CD8-positive, alpha-beta memory T cell (primary cell): ENCODE results near the gene COPS7A. TPM values are rescaled to one million over a fixed set of nuclear protein-coding genes. Genes with fewer than 3 reads are reported as not detected.
A peak's percentile ranks its signal among the peaks of the same experiment; 100 is the strongest.

ENCODE experiments used
- CTCF ChIA-PET: fragments of 350-600 bp; sonication (Branson Sonifier 250); formaldehyde crosslinking; loops from one replicate; lab custom pipeline; 2021; ENCODE audit warnings: antibody characterized with exemption; lab: Charles Lee
- POLR2A ChIA-PET: fragments of 350-600 bp; sonication (Branson Sonifier 250); formaldehyde crosslinking; loops from one replicate; lab custom pipeline; 2021; ENCODE audit warnings: antibody characterized with exemption; lab: Charles Lee
- DNase-seq, 5 donors: peaks; one replicate each; pipeline versions ENCODE4 v3.0.0 to v3.0.0-alpha.2; 2020 to 2022; ENCODE audit warnings: mixed read lengths in 1 of 5
- H3K27ac ChIP-seq: one replicate; pipeline ENCODE4 v1.7.0; 2013; ENCODE audit warnings: low read depth, mild to moderate bottlenecking, low read length, moderate library complexity
- H3K27me3 ChIP-seq: 2 replicates; pipeline ENCODE4 v1.7.0; 2013; ENCODE audit warnings: low read length, mild to moderate bottlenecking; ENCODE audit not compliant: insufficient read depth, poor library complexity, severe bottlenecking
- H3K36me3 ChIP-seq: 2 replicates; pipeline ENCODE4 v1.7.0; 2013; ENCODE audit warnings: mild to moderate bottlenecking, low read length, moderate library complexity; ENCODE audit not compliant: insufficient read depth
- H3K4me1 ChIP-seq: 2 replicates; pipeline ENCODE4 v1.7.0; 2013; ENCODE audit warnings: mild to moderate bottlenecking, low read length, moderate library complexity; ENCODE audit not compliant: insufficient read depth
- H3K4me3 ChIP-seq: 2 replicates; pipeline ENCODE4 v1.7.0; 2013; ENCODE audit warnings: mild to moderate bottlenecking, low read length
- H3K9me3 ChIP-seq: 2 replicates; pipeline ENCODE4 v1.7.0; 2013; ENCODE audit warnings: mild to moderate bottlenecking, low read length
- H3K27ac Mint-ChIP-seq, 8 donors: one replicate each; pipeline ENCODE4 v1.8.0; 2020 to 2021; ENCODE audit warnings: mixed read lengths in 8 of 8, mild to moderate bottlenecking in 6 of 8, inconsistent platforms in 3 of 8, moderate library complexity in 3 of 8
- H3K27me3 Mint-ChIP-seq, 2 donors: one replicate each; pipeline ENCODE4 v1.8.0; 2020 to 2021; ENCODE audit warnings: mixed read lengths in 2 of 2, mild to moderate bottlenecking in 1 of 2, moderate library complexity in 1 of 2
- H3K36me3 Mint-ChIP-seq, 3 donors: one replicate each; pipeline ENCODE4 v1.8.0; 2020 to 2021; ENCODE audit warnings: mixed read lengths in 3 of 3, inconsistent platforms in 1 of 3, mild to moderate bottlenecking in 1 of 3
- H3K4me1 Mint-ChIP-seq, 3 donors: one replicate each; pipeline ENCODE4 v1.8.0; 2020 to 2021; ENCODE audit warnings: mixed read lengths in 3 of 3, inconsistent platforms in 1 of 3, mild to moderate bottlenecking in 1 of 3
- H3K4me3 Mint-ChIP-seq, 7 donors: one replicate each; pipeline ENCODE4 v1.8.0; 2020 to 2021; ENCODE audit warnings: mixed read lengths in 7 of 7, mild to moderate bottlenecking in 6 of 7, moderate library complexity in 4 of 7, inconsistent platforms in 2 of 7
- H3K9me3 Mint-ChIP-seq, 5 donors: one replicate each; pipeline ENCODE4 v1.8.0; 2020 to 2022; ENCODE audit warnings: mixed read lengths in 5 of 5, mild to moderate bottlenecking in 3 of 5, moderate library complexity in 2 of 5, inconsistent platforms in 1 of 5
- polyA plus RNA-seq: library from polyadenylated mRNA; unstranded; fragments of 300-500 nt; fragmentation: Illumina TruSeq; gene quantifications from one replicate; pipeline ENCODE4 v1.2.3, GENCODE V29; 2021
- total RNA-seq, 2 experiments: library from RNA; stranded (reverse); gene quantifications; one replicate each; pipeline ENCODE4 v1.2.3, GENCODE V29; 2021

The COPS7A gene
- total and polyA plus RNA-seq, 3 experiments from 2014 or later: 46.2 to 49.7 (median 48.8) TPM

GRCh38 chr12:6698352-6699046 is 25.3 kb upstream of the COPS7A start:
- Histone ChIP-seq H3K36me3 (no peaks in the 10 kb centered on the region), H3K4me1 (peaks cover 5% of the 10 kb centered on the region), H3K9me3 (no peaks in the 10 kb centered on the region), H3K27ac (no peak overlapping the region), H3K27me3 (peaks cover 26% of the 10 kb centered on the region), H3K4me3 (no peak overlapping the region)
- Mint-ChIP-seq H3K36me3 (peaks cover 0 to under 1% (median 0%) of the 10 kb centered on the region in 3 donors), H3K27me3 (peaks cover 39% of the 10 kb centered on the region in 2 donors), H3K4me1 (peaks cover 25 to 28% (median 27%) of the 10 kb centered on the region in 3 donors), H3K4me3 (peak overlapping the region in 5 of 7 donors; percentile 37 to 74 (median 46)), H3K27ac (peak overlapping the region in 2 of 8 donors; percentile 17 to 45), H3K9me3 (peaks cover 0 to 4% (median 0%) of the 10 kb centered on the region in 5 donors)
- DNase-seq: no peak
- POLR2A ChIA-PET: interaction anchor here (0.5 to 0.8 kb wide), 3 partner anchors 9 to 25 kb away, joined by 3 to 4 read pairs (median 3); partner anchors contain the start of genes COPS7A and ZNF384
- CTCF ChIA-PET: interaction anchor here (0.9 to 1.4 kb wide), 3 partner anchors 9 to 80 kb away, joined by 3 read pairs; no protein-coding TSS in a partner anchor

GRCh38 chr12:6699259-6699988 is 24.4 kb upstream of the COPS7A start:
- Histone ChIP-seq H3K36me3 (no peaks in the 10 kb centered on the region), H3K27me3 (peaks cover 26% of the 10 kb centered on the region), H3K9me3 (no peaks in the 10 kb centered on the region), H3K4me3 (no peak overlapping the region), H3K4me1 (peaks cover 5% of the 10 kb centered on the region), H3K27ac (no peak overlapping the region)
- Mint-ChIP-seq H3K9me3 (peaks cover 0 to 4% (median 0%) of the 10 kb centered on the region in 5 donors), H3K4me1 (peaks cover 25 to 28% (median 27%) of the 10 kb centered on the region in 3 donors), H3K27ac (peak overlapping the region in 5 of 8 donors; percentile 24 to 66 (median 40)), H3K36me3 (peaks cover 0 to 2% (median 0%) of the 10 kb centered on the region in 3 donors), H3K4me3 (peak overlapping the region; percentile 61 to 84 (median 75)), H3K27me3 (peaks cover 47 to 49% of the 10 kb centered on the region in 2 donors)
- ChIA-PET POLR2A (interaction anchor here (1.1 kb wide), 1 partner anchor 10 kb away, joined by 5 read pairs; the partner anchor contains the start of gene ZNF384), CTCF (interaction anchor here (0.9 to 1.3 kb wide), 2 partner anchors 10 to 17 kb away, joined by 3 read pairs; partner anchors contain the start of gene ZNF384)
- DNase-seq: no peak

- Histone ChIP-seq H3K27me3 (peaks cover 26% of the 10 kb centered on the region), H3K4me1 (peaks cover 5% of the 10 kb centered on the region), H3K36me3 (no peaks in the 10 kb centered on the region), H3K9me3 (no peaks in the 10 kb centered on the region), H3K27ac (no peak overlapping the region), H3K4me3 (no peak overlapping the region)
- peaks cover 0 to 2% (median 0%) of the 10 kb centered on the region in 3 donors for H3K36me3 Mint-ChIP-seq
- H3K27ac Mint-ChIP-seq: peak overlapping the region in 2 of 8 donors; percentile 57 to 63
- H3K9me3 Mint-ChIP-seq: peaks cover 0 to 4% (median 0%) of the 10 kb centered on the region in 5 donors
- peaks cover 53 to 54% of the 10 kb centered on the region in 2 donors for H3K27me3 Mint-ChIP-seq
- POLR2A ChIA-PET: interaction anchor here (1.1 kb wide), 1 partner anchor 11 kb away, joined by 5 read pairs; the partner anchor contains the start of gene ZNF384
- DNase-seq: peak in 1 of 5 donors; percentile 3
- CTCF ChIA-PET: interaction anchor here (1.3 kb wide), 1 partner anchor 11 kb away, joined by 3 read pairs; the partner anchor contains the start of gene ZNF384
- H3K4me1 Mint-ChIP-seq: peaks cover 25 to 28% (median 27%) of the 10 kb centered on the region in 3 donors
- peak overlapping the region; percentile 61 to 84 (median 75) for H3K4me3 Mint-ChIP-seq
Observed at GRCh38 chr12:6699989-6700645, 23.7 kb upstream of the COPS7A start.

- peaks cover 56 to 57% of the 10 kb centered on the region in 2 donors for H3K27me3 Mint-ChIP-seq
- Histone ChIP-seq H3K9me3 (no peaks in the 10 kb centered on the region), H3K27me3 (peaks cover 26% of the 10 kb centered on the region), H3K36me3 (no peaks in the 10 kb centered on the region), H3K4me3 (peak within 1 kb of the TSS; percentile 30), H3K27ac (no peak within 1 kb of the TSS), H3K4me1 (peaks cover 5% of the 10 kb centered on the region)
- peaks cover 25 to 28% (median 27%) of the 10 kb centered on the region in 3 donors for H3K4me1 Mint-ChIP-seq
- H3K4me3 Mint-ChIP-seq: peak within 1 kb of the TSS; percentile 64 to 88 (median 75)
- H3K9me3 Mint-ChIP-seq: peaks cover 0 to 4% (median 0%) of the 10 kb centered on the region in 5 donors
- H3K36me3 Mint-ChIP-seq: peaks cover 0 to 2% (median 0%) of the 10 kb centered on the region in 3 donors
- ChIA-PET POLR2A (no interaction called here), CTCF (interaction anchor here (1.3 kb wide), 1 partner anchor 11 kb away, joined by 3 read pairs; the partner anchor contains the start of gene ZNF384)
- H3K27ac Mint-ChIP-seq: peak within 1 kb of the TSS in 7 of 8 donors; percentile 24 to 63 (median 57)
- peak; percentile 22 to 67 (median 43) for DNase-seq
Observed at GRCh38 chr12:6700646-6701051, 23.2 kb upstream of the COPS7A start, which contains the start of gene PIANP. Gene PIANP (minus strand): TSS chr12:6700815. CDS start chr12:6698061, 2,754 bp downstream.

GRCh38 chr12:6701078-6701768 is 22.6 kb upstream of the COPS7A start:
- Histone ChIP-seq H3K27me3 (peaks cover 26% of the 10 kb centered on the region), H3K4me1 (peaks cover 5% of the 10 kb centered on the region), H3K27ac (no peak overlapping the region), H3K4me3 (peak overlapping the region; percentile 30), H3K9me3 (no peaks in the 10 kb centered on the region), H3K36me3 (no peaks in the 10 kb centered on the region)
- H3K9me3 Mint-ChIP-seq: peaks cover 0 to 4% (median 0%) of the 10 kb centered on the region in 5 donors
- H3K4me3 Mint-ChIP-seq: peak overlapping the region; percentile 64 to 88 (median 74)
- DNase-seq: no peak
- H3K27me3 Mint-ChIP-seq: peaks cover 56 to 57% of the 10 kb centered on the region in 2 donors
- peaks cover 25 to 28% (median 27%) of the 10 kb centered on the region in 3 donors for H3K4me1 Mint-ChIP-seq
- H3K36me3 Mint-ChIP-seq: peaks cover 0 to 2% (median 0%) of the 10 kb centered on the region in 3 donors
- H3K27ac Mint-ChIP-seq: peak overlapping the region in 7 of 8 donors; percentile 6 to 62 (median 47)
- ChIA-PET CTCF (no interaction called here), POLR2A (no interaction called here)

- peak in 1 of 5 donors; percentile 27 for DNase-seq
- H3K36me3 Mint-ChIP-seq: peaks cover 0 to 2% (median 0%) of the 10 kb centered on the region in 3 donors
- peak overlapping the region in 1 of 7 donors; percentile 15 for H3K4me3 Mint-ChIP-seq
- peaks cover 53 to 54% of the 10 kb centered on the region in 2 donors for H3K27me3 Mint-ChIP-seq
- no peaks in the 10 kb centered on the region for H3K36me3 ChIP-seq
- H3K9me3 ChIP-seq: no peaks in the 10 kb centered on the region
- peaks cover 0 to 4% (median 0%) of the 10 kb centered on the region in 5 donors for H3K9me3 Mint-ChIP-seq
- peaks cover 5% of the 10 kb centered on the region for H3K4me1 ChIP-seq
- no peak overlapping the region for H3K27ac Mint-ChIP-seq
- no peak overlapping the region for H3K27ac ChIP-seq
- peaks cover 26% of the 10 kb centered on the region for H3K27me3 ChIP-seq
- peaks cover 18 to 21% (median 21%) of the 10 kb centered on the region in 3 donors for H3K4me1 Mint-ChIP-seq
- H3K4me3 ChIP-seq: no peak overlapping the region
- CTCF ChIA-PET: no interaction called here
- POLR2A ChIA-PET: no interaction called here
Observed at GRCh38 chr12:6703631-6704030, 20.2 kb upstream of the COPS7A start.
